Smooth muscle cell of the umbilical artery (primary cell): Measurements from ENCODE around the gene CLCN3. TPM values are rescaled to one million over a fixed set of nuclear protein-coding genes. Genes with fewer than 3 reads are reported as not detected.

Source experiments
- total RNA-seq: library from RNA; depleted of rRNA; stranded (reverse); fragments of >200 nt; gene quantifications from 2 replicates; pipeline ENCODE4 v1.2.3, GENCODE V29; 2014

CLCN3 gene
- 56.1 and 84.3 TPM in 2 replicates for total RNA-seq

GRCh38 chr4:169619958-169620879, at the start of gene CLCN3:
TSS of gene CLCN3 (plus strand) at chr4:169620578. CDS start at chr4:169635929, 15,351 bp downstream.

GRCh38 chr4:169611991-169612870, 8.1 kb upstream of the CLCN3 start, which contains the start of gene NEK1:
TSS of gene NEK1 (minus strand) at chr4:169612583. CDS start at chr4:169602630, 9,953 bp downstream.

GRCh38 chr4:169757575-169758184, 137.3 kb downstream of the CLCN3 start, which contains the start of gene HPF1:
TSS of gene HPF1 (minus strand) at chr4:169757944. CDS start at chr4:169757877, 67 bp downstream.

Other genes with a start within 250 kb of the CLCN3 start
- 14.6 and 19.3 TPM in 2 replicates for gene NEK1, start 8.0 kb upstream of the CLCN3 start, total RNA-seq
- gene HPF1, start 137.4 kb downstream of the CLCN3 start, total RNA-seq, result 23.8 and 26.2 TPM in 2 replicates